ENCODE results near the gene BRD2.

BRD2 gene

GRCh38 chr6:33024521-33024920 is 56.1 kb downstream of the BRD2 start:
- no peak for DNase-seq (ENCODE audit: extremely low read depth, insufficient read length)
- Histone ChIP-seq H3K27me3 (replicated peaks; ENCODE audit: control insufficient read depth, insufficient read depth, low read length) (no peaks in the 10 kb centered on the region), H3K4me3 (replicated peaks; ENCODE audit: low read depth, low read length) (no peak overlapping the region), H3K36me3 (ENCODE audit: control insufficient read depth, insufficient read depth, low read length) (no peaks in the 10 kb centered on the region)
- no peak for TF ChIP-seq CTCF (IDR thresholded peaks at IDR 0.05; ENCODE audit: insufficient read depth, low read length, poor library complexity, severe bottlenecking)

- no peak for TF ChIP-seq CTCF (IDR thresholded peaks at IDR 0.05; ENCODE audit: insufficient read depth, low read length, poor library complexity, severe bottlenecking)
- DNase-seq (ENCODE audit: extremely low read depth, insufficient read length), result no peak
- peak overlapping the region; percentile 11; the same call in 1 of the 2 replicates for H3K4me3 ChIP-seq (replicated peaks; ENCODE audit: low read depth, low read length)
- H3K27me3 ChIP-seq (replicated peaks; ENCODE audit: control insufficient read depth, insufficient read depth, low read length), result no peaks in the 10 kb centered on the region
- H3K36me3 ChIP-seq (ENCODE audit: control insufficient read depth, insufficient read depth, low read length), result no peaks in the 10 kb centered on the region
Measured at GRCh38 chr6:33028220-33028849, 59.9 kb downstream of the BRD2 start.

DNA sequence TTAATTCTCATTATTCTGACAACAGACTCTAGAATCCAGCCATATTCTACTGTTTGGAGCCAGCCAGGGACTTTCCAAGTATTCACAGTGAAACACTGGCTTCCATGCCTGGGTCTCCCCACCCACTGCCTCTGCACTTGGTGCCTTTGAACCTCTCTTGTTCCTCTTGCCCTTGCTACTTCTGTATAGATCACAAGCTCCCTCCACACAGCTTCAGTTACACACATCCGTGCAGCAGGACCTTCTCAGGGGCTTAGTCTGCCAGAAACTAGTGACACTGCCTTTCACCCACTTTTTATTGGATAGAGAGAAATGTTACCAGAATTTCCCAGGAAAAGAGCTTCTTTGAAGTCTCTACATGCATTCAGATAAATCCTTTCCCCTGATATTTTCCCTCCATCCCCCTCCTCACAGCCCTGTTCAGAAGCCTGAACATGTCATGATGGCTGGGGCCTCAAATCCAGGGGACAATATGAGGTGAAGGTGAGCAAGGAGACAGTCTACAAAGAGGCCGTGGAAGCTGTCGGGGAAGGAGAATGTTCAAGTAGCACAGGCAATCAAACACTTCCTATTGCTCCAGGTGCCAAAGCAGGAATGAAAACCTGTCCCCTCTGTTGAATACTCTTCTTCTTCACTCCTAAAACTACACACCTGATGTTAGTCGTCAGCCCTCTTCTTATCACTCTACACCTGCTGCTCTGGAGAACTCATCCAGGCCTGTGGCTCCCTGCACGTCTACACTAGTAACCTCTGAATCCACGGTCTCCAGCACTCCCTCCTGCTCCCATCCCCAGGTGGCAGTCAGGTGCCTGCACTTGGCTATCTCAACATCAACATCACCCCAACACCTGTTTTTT is 61.2 kb downstream of the BRD2 start:
- DNase-seq (ENCODE audit: extremely low read depth, insufficient read length), result peak; percentile 77
- H3K36me3 ChIP-seq (ENCODE audit: control insufficient read depth, insufficient read depth, low read length), result no peaks in the 10 kb centered on the region
- TF ChIP-seq CTCF (IDR thresholded peaks at IDR 0.05; ENCODE audit: insufficient read depth, low read length, poor library complexity, severe bottlenecking), result no peak
- no peaks in the 10 kb centered on the region for H3K27me3 ChIP-seq (replicated peaks; ENCODE audit: control insufficient read depth, insufficient read depth, low read length)
- peak overlapping the region; percentile 49 for H3K4me3 ChIP-seq (replicated peaks; ENCODE audit: low read depth, low read length)

DNA sequence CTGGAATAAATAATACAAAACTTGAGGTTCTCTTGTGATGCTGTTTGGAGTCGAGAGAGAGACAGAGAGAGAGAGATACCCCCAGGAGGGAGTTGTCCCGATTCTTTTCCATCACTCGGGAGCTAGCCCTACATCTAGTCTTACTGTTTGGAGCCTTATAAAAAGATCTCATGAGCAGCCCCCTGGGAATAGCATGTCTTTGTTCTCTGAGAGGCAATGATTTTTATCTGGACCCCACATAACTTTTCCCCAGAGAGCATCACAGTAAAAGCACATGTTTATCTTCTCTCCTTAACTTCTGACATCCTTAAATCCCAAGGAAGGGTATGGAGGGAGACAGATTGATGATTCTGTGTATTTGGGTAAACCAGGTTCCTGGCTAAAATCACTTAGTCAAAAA is 61.9 kb downstream of the BRD2 start:
- TF ChIP-seq CTCF (IDR thresholded peaks at IDR 0.05; ENCODE audit: insufficient read depth, low read length, poor library complexity, severe bottlenecking), result no peak
- Histone ChIP-seq H3K27me3 (replicated peaks; ENCODE audit: control insufficient read depth, insufficient read depth, low read length) (no peaks in the 10 kb centered on the region), H3K4me3 (replicated peaks; ENCODE audit: low read depth, low read length) (peak overlapping the region; percentile 49; the same call in 1 of the 2 replicates), H3K36me3 (ENCODE audit: control insufficient read depth, insufficient read depth, low read length) (no peaks in the 10 kb centered on the region)
- no peak for DNase-seq (ENCODE audit: extremely low read depth, insufficient read length)
